NCI-H446 treated with DMSO at 0.1 percent for 48 hours (cell line): Measurements from ENCODE around the gene DYRK1A.

ENCODE experiments used
- DNase-seq: peaks from one replicate; lab custom pipeline; 2025; lab: John Stamatoyannopoulos, UW

Gene DYRK1A

GRCh38 chr21:37550618-37551330, 184.2 kb downstream of the DYRK1A start:
- DNase-seq: no peak

DNA sequence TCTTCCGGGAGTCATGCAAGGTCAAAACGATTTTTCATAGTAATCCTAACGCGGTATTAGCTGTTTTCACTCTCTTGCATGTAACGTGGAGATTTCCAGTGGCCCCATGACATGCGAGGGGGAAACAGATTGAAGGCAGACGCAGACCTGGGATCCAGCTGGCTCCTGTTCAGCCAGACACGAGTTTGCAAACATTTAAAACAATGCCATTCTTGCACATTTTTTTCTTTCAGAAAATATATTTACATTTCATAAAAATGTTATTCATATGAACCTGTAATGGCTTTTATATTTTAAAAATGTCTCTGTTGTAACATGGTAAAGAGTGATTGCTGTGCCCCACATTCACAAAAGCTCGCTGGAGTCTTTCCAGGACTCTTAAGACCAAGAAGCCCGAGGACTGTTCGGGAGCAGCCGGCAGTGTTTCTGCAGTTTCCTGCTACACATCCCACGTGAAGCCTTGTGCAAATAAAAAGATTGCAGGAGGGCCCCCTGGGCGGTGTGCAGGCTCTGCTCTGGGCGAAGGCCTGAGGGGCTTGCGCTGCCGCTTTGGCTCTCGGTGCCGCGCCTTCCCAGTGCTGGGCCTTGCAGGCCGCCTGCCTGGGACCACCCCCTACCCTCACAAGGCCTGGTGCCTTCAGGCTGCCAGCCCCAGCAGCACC, 184.9 kb downstream of the DYRK1A start:
- peak; percentile 34 for DNase-seq

- no peak for DNase-seq
Measured at GRCh38 chr21:37551993-37552355, 185.4 kb downstream of the DYRK1A start.

DNA sequence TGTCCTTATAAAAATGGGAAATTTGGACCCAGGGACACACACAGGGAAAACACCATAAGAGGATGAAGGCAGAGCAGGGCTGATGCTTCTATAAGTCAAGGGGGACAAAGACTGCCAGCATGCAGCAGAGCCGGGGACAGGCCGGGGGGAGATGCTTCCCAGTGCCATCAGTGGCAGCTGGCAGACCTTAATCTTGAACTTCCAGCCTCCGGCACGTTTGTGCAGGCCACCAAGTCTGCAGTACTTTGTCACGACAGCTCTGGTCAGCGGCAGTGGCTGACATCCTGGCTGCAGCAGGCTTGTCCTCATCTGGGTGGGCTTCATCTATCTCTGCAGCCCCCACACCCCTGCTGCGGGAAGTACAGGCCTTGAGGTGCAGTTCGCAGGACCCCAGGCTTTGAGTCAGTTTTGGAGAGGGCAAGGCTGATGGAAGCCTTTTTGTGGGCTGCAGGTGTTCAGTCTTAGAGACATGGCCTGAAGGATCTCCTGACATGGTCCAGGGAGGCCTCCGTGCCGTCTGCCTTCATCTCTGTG, 186.0 kb downstream of the DYRK1A start:
- no peak for DNase-seq

DNA sequence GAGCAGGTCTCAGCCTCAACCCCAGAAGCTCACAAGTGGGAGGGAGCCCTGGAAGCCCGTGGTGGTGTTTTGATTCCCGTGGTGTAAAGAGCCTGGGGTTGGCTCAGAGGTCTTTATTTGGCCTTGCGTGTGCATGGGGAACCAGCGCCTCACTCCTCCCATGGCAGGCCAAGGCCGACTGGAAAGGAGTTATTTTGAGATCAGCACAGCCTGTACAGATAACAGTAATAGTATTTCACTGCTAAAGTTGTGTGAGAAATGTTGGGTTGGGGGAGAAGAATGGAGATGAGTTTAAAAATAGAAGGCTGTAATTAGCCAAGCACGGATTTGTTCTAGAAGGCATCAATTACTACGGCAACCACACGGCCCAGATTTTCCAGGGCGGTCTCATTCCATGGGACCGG, 186.5 kb downstream of the DYRK1A start:
- DNase-seq: no peak

- no peak for DNase-seq
Measured at GRCh38 chr21:37554661-37555379, 188.2 kb downstream of the DYRK1A start.

DNA sequence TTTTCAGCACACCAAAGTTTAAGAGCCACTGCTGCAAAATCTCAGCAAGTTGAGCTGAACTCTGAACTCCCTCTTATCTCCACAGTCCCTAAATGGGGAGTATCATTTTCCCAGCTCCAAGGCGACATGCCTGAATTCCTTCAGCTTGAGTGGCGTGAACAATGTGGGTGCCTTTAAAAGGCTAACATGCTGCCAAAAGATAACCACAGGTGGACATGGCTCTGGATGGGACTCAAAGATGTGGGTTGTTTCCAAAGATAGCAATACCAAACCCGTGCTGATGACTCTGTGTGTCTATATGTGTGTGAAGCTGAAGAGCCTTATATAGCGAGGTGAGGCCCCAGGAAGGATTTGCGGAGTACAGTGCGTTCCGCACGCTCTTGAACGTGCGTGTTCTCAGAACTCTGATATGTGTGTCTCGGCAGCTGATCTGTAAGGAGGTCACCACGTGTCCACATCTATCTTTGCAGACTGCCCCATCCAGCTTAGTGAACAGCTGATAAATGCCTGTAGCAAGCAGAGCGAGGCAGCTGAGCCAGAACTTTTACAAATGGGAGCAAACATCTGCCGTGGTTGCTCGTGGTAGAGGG, 189.2 kb downstream of the DYRK1A start:
- no peak for DNase-seq

DNA sequence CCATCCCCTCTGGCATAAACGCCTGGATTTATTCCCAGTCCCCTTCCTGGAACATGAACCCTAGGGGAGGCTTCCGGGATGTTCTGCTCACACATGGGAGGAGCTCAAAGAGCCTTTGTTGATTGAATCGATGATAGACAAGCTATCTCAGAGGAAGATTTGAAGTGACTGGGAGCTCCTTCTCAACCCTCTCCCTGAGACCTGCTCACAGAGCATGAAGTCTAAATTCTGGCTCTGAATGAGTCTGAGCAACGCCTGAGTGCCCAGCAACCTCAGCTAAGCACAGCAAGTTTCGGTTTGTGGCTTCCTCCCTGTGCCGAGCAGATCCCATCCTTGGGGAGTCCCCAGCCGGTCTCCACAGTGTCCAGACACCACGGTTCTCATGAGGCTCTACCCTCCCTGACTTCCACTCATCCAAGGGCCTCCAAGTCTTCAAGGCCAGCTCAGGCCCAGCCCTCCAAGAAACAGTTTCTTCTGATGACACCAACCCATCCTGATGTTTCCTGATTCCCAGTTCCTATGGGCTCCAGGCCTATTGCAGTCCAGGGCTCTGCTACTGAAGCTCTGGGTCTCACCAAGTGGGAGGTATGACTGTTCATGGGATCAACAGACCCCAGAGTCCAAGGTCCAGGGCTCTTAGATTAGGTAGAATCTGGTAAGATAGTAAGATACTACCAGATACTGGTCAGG, 190.8 kb downstream of the DYRK1A start:
- no peak for DNase-seq

DNA sequence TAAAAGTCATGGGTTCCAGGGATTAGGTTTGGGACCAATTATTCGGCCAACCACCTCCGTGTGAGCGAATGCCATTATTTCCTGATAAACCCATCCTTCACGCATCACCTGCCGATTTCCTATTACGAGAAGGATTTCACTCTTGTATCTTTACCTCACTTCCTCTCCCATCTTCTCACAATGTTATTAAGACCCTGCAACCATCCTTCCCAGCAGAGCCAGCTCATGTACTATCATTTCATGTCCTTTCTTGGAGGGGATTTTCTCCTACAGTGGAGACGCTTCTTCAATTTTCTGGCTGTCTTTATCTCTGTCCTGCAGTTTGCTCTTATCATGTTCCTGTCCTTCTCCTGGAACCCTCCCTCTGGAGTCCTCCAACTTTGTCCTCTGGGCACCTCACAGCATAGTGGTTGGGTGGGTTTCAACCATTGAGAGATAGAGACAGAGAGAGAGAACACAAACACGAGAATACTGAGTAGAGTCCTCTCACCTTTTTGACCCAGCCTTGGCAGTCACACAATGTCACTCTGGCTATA, 192.2 kb downstream of the DYRK1A start:
- DNase-seq: no peak

GRCh38 chr21:37560385-37560784, 193.8 kb downstream of the DYRK1A start:
- DNase-seq: no peak

DNA sequence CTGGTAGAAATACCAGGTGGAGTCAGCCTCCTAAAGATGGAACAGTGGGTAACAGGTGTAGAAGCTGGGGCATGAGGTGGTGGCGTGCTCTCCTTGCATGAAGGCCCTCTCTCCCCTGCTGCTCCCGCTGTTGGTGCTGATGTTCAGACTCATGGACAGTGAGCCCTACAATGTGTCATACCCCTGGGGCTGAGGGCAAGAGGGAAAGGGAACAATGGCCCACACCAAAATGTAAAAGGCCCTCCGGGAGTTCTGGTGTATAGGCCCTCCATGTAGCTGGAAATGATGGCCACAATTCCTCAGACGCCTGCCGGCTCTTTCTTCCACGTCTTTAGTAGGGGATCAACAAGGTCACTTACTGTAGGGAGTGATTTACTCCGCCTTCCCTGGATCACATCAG, 194.9 kb downstream of the DYRK1A start:
- DNase-seq: no peak

GRCh38 chr21:37561941-37562919, 195.7 kb downstream of the DYRK1A start:
- no peak for DNase-seq

- DNase-seq: peak; percentile 8
Measured at GRCh38 chr21:37562920-37563640, 196.5 kb downstream of the DYRK1A start.

DNA sequence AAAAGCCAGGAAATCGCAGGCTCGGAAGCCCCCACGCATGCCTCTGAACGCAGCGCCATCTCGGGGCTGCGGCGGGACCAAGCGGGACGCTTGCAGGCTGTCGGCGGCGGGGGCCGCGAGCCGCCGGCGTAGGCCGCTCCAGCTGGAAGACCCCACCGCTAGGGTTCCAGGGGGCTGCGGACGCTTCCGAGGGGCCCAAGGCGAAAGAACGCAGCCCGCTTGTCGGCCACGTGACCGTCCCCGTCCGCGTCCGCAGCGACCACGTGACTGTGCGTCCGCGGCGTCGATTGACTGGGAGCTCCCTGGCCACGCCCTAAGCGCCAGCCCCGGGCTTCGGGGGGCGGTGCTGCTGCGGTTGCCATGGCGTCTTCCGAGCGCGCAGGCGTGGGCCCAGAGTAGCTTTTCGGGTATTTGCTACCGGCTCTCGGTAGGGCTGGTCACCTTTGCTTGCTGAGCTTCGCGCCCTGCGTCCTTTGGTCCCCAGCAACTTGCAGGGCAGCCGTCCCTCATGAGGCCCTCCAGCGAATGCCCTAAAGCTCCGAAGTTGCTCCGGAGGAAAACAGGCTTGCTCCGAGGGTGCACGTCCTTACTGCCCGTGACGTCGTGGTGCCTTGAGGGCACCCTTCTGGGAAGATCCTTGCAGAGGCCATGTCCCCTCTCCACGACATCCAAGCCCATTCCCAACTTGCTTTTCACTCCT, 197.2 kb downstream of the DYRK1A start:
- peak; percentile 86 for DNase-seq

- peak; percentile 91 for DNase-seq
Measured at GRCh38 chr21:37564341-37564923, 197.9 kb downstream of the DYRK1A start.

GRCh38 chr21:37564924-37565529, 198.5 kb downstream of the DYRK1A start:
- DNase-seq: no peak

GRCh38 chr21:37565530-37566223, 199.1 kb downstream of the DYRK1A start:
- DNase-seq: no peak
